ENCODE measurements around the gene EPHA2.
A peak's percentile ranks its signal among the peaks of the same experiment; 100 is the strongest.

Gene EPHA2

DNA sequence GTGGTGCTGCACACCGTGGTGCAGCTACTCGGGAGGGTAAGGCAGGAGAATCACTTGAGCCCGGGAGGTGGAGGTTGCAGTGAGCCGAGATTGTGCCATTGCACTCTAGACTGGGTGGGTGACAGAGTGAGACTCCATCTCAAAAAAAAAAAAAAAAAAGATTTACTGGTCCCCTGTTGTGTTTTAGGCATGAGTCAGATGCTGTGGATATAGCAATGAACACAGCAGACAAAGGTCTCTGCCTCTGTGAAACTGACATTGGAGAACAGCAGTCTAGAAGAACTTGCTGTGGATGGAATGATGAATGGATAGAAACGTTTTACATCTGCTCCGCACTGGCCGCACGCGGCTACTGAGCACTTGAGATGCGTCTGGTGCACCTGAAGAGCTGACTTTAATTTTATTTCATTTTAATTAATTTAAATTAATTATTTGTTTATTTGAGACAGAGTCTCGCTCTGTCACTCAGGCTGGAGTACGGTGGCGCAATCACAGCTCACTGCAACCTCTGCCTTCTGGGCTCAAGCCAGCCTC lies 24.5 kb upstream of the EPHA2 start:
- no peak for DNase-seq (ENCODE audit: low spot score)
- TF ChIP-seq, protein P1, sequence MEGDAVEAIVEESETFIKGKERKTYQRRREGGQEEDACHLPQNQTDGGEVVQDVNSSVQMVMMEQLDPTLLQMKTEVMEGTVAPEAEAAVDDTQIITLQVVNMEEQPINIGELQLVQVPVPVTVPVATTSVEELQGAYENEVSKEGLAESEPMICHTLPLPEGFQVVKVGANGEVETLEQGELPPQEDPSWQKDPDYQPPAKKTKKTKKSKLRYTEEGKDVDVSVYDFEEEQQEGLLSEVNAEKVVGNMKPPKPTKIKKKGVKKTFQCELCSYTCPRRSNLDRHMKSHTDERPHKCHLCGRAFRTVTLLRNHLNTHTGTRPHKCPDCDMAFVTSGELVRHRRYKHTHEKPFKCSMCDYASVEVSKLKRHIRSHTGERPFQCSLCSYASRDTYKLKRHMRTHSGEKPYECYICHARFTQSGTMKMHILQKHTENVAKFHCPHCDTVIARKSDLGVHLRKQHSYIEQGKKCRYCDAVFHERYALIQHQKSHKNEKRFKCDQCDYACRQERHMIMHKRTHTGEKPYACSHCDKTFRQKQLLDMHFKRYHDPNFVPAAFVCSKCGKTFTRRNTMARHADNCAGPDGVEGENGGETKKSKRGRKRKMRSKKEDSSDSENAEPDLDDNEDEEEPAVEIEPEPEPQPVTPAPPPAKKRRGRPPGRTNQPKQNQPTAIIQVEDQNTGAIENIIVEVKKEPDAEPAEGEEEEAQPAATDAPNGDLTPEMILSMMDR (conservative IDR thresholded peaks at IDR 0.05; ENCODE audit: low read depth): no peak
- peak overlapping the region; percentile 98 for H3K27ac ChIP-seq
- ChIA-PET POLR2A (ENCODE audit: low non-redundant PET) (no interaction called here), CTCF (interaction anchor here (0.5 to 1.4 kb wide), 3 partner anchors 98 to 771 kb away, joined by 3 to 7 read pairs (median 4); no protein-coding TSS in a partner anchor)

DNA sequence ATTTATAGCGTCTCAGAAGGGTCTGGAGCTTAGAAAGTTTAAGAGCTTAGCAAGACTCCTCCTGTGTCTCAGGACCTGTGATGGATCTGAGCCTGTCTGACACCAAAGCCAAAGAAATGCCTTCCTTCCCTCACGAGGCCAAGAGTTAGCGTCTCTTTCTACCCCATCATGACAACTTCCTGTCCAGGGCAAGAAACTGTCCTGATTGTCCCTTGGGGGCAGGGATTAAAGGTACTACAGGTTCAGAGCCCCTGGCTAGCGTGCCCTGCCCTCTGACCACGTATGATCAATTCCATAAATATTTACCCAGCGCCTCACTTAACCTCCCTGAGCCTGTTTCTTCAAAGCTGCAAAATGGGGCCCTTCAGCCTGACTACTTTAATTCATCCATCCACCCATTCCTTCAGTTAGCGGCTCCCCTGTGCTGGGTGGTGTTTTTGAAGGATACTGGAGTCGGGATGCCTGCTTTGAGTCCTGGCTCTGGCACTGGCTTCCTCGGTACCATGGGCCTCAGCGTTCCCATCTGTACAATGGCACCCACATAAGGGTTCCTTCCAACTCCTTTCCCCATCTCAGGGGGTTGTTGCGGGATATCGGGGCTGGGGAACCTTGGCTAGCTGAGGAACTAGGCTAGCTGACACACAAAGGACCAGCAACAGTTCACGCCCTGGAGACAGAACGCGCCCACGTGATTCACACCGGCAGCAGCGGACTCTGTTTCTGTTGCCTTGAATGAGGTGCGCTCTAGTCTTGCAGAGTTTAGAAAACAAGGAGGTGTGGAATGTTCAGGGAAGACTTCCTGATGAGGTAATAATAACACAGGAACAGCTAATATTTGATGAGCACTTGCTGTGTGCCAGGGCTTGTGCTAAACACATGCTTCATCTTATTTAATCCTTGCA lies 23.0 kb upstream of the EPHA2 start:
- DNase-seq (ENCODE audit: low spot score): no peak
- H3K27ac ChIP-seq: peak overlapping the region; percentile 98
- POLR2A ChIA-PET (ENCODE audit: low non-redundant PET): no interaction called here
- TF ChIP-seq, protein P1 (conservative IDR thresholded peaks at IDR 0.05; ENCODE audit: low read depth): no peak
- CTCF ChIA-PET: interaction anchor here (1.1 kb wide), 1 partner anchor 97 kb away, joined by 3 read pairs; no protein-coding TSS in a partner anchor

- DNase-seq (ENCODE audit: low spot score): no peak
- peak overlapping the region; percentile 98 for H3K27ac ChIP-seq
- TF ChIP-seq, protein P1 (conservative IDR thresholded peaks at IDR 0.05; ENCODE audit: low read depth): no peak
- ChIA-PET POLR2A (ENCODE audit: low non-redundant PET) (no interaction called here), CTCF (no interaction called here)
These were observed 21.4 kb upstream of the EPHA2 start for GRCh38 chr1:16177306-16177705.

GRCh38 chr1:16176653-16177052 lies 20.8 kb upstream of the EPHA2 start:
- no peak for DNase-seq (ENCODE audit: low spot score)
- POLR2A ChIA-PET (ENCODE audit: low non-redundant PET): no interaction called here
- TF ChIP-seq, protein P1 (conservative IDR thresholded peaks at IDR 0.05; ENCODE audit: low read depth): no peak
- peak overlapping the region; percentile 98 for H3K27ac ChIP-seq
- CTCF ChIA-PET: no interaction called here

GRCh38 chr1:16175610-16176553 lies 20.0 kb upstream of the EPHA2 start:
- CTCF ChIA-PET: no interaction called here
- POLR2A ChIA-PET (ENCODE audit: low non-redundant PET): no interaction called here

More at GRCh38 chr1:16175610-16176553, 20.0 kb upstream of the EPHA2 start:
- TF ChIP-seq, protein P1 (conservative IDR thresholded peaks at IDR 0.05; ENCODE audit: low read depth): no peak
- H3K27ac ChIP-seq: peak overlapping the region; percentile 98
- no peak for DNase-seq (ENCODE audit: low spot score)
